MCF 10A (cell line): ENCODE results near the gene KRABD2.

ENCODE experiments used
- BruUV-seq: library from RNA; stranded (reverse); fragments of 400-500 nt; replicated peaks from 2 replicates; lab custom pipeline; 2021; lab: Mats Ljungman, UMichigan
- CTCF ChIA-PET: fragments of 300-600 bp; sonication (Branson Sonifier 250); formaldehyde crosslinking; extraction: SDS; loops from one replicate; lab custom pipeline; 2021; ENCODE audit warnings: antibody characterized with exemption, inconsistent platforms; lab: Yijun Ruan, JAX
- POLR2A ChIA-PET: fragments of 300-600, 350-650 bp; sonication (Branson Sonifier 250); formaldehyde crosslinking; extraction: SDS; loops from one replicate; lab custom pipeline; 2020; ENCODE audit warnings: antibody characterized with exemption, inconsistent platforms; lab: Yijun Ruan, JAX
- DNase-seq: peaks from one replicate; pipeline ENCODE4 v3.0.0-alpha.2; 2018; ENCODE audit not compliant: unreplicated experiment
- H3K27ac Mint-ChIP-seq: one replicate; pipeline ENCODE4 v1.8.0; 2022; ENCODE audit warnings: mild to moderate bottlenecking, low read depth, mixed read lengths; ENCODE audit not compliant: unreplicated experiment
- H3K27me3 Mint-ChIP-seq: one replicate; pipeline ENCODE4 v1.8.0; 2022; ENCODE audit warnings: mixed read lengths; ENCODE audit not compliant: insufficient read depth, unreplicated experiment
- H3K36me3 Mint-ChIP-seq: one replicate; pipeline ENCODE4 v1.8.0; 2022; ENCODE audit warnings: mild to moderate bottlenecking, moderate library complexity, mixed read lengths; ENCODE audit not compliant: insufficient read depth, unreplicated experiment
- H3K4me1 Mint-ChIP-seq: one replicate; pipeline ENCODE4 v1.8.0; 2022; ENCODE audit warnings: mixed read lengths; ENCODE audit not compliant: insufficient read depth, unreplicated experiment
- H3K4me3 Mint-ChIP-seq: one replicate; pipeline ENCODE4 v1.8.0; 2022; ENCODE audit warnings: mild to moderate bottlenecking, moderate library complexity, mixed read lengths; ENCODE audit not compliant: unreplicated experiment
- H3K9me3 Mint-ChIP-seq: one replicate; pipeline ENCODE4 v1.8.0; 2022; ENCODE audit warnings: mixed read lengths; ENCODE audit not compliant: unreplicated experiment
- intact Hi-C: fragments of 100-400 bp; cut with micrococcal nuclease; formaldehyde crosslinking; loops from 2 replicates; pipeline ENCODE4 v1.14.1; 2022
- TF ChIP-seq, protein P1 (sequence below): fragments of 200-600 bp; IDR thresholded peaks from one replicate; pipeline ENCODE4 v1.8.0; 2022; ENCODE audit warnings: antibody characterized with exemption, mild to moderate bottlenecking; ENCODE audit not compliant: unreplicated experiment

The KRABD2 gene

DNA sequence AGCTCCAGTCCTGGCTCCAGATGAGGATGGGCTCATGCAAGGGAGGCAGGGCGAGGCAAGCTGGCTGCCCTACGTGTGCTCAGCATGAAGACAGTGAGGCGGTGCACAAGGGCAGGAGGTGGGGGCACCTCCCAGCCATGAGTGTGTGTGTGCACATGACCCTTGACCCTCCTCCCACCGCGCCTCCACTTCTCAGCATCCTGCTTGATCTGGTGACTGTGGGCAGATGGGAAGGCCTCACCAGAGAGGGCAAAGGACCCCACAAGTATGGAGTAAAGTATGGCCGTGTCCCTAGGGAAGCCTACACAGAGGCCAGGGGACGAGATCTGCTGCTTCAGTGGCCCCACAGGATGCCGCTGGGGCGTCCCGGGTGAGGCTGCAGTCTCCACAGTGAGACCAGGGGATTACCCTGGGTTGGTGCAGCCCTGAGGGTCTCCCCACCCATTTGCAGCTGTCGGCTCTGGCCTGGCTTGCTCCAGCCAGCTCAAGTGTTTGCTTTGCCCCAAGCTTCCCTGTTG lies 29.1 kb upstream of the KRABD2 start:
- Mint-ChIP-seq H3K36me3 (no peaks in the 10 kb centered on the region), H3K4me1 (peaks cover 7% of the 10 kb centered on the region), H3K27ac (no peak overlapping the region), H3K4me3 (no peak overlapping the region), H3K27me3 (peaks cover 11% of the 10 kb centered on the region), H3K9me3 (peaks cover 7% of the 10 kb centered on the region)
- POLR2A ChIA-PET = interaction anchor here (0.6 kb wide), 1 partner anchor 22 kb away, joined by 4 read pairs; no protein-coding TSS in a partner anchor
- TF ChIP-seq, protein P1, sequence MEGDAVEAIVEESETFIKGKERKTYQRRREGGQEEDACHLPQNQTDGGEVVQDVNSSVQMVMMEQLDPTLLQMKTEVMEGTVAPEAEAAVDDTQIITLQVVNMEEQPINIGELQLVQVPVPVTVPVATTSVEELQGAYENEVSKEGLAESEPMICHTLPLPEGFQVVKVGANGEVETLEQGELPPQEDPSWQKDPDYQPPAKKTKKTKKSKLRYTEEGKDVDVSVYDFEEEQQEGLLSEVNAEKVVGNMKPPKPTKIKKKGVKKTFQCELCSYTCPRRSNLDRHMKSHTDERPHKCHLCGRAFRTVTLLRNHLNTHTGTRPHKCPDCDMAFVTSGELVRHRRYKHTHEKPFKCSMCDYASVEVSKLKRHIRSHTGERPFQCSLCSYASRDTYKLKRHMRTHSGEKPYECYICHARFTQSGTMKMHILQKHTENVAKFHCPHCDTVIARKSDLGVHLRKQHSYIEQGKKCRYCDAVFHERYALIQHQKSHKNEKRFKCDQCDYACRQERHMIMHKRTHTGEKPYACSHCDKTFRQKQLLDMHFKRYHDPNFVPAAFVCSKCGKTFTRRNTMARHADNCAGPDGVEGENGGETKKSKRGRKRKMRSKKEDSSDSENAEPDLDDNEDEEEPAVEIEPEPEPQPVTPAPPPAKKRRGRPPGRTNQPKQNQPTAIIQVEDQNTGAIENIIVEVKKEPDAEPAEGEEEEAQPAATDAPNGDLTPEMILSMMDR = no peak
- intact Hi-C loops = no loop called here
- CTCF ChIA-PET = interaction anchor here (0.5 to 2.2 kb wide), 2 partner anchors 22 to 154 kb away, joined by 4 to 5 read pairs; partner anchors contain the start of gene RPL26
- DNase-seq = no peak
- no TSS peak for BruUV-seq

DNA sequence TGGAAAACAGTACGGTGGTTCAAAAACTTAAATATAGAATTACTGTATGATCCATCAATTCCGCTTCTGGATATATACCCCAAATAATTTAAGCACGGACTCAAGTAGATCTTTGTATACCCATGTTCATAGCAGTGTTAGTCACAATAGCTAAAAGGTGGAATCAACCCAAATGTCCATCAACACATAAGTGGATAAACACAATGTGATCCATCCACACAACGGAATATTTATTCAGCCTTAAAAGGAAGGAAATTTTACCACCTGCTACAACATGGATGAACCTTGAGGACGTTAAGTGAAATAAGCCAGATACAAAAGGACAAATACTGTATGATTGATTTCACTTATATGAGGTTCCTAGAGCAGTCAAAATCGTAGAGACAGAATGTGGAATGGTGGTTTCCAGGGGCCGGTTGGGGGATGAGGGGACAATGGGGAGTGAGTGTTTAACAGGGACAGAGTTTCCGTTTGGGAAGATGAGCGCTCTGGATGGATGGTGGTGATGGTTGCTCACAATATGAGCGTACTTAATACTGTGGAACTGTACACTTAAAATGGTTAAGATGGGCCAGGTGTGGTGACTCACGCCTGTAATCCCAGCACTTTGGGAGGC lies 26.5 kb upstream of the KRABD2 start:
- POLR2A ChIA-PET = interaction anchor here (0.6 kb wide), 1 partner anchor 226 kb away, joined by 3 read pairs; no protein-coding TSS in a partner anchor
- DNase-seq = no peak
- H3K4me1 Mint-ChIP-seq = peaks cover under 1% of the 10 kb centered on the region
- H3K9me3 Mint-ChIP-seq = peaks cover 7% of the 10 kb centered on the region
- H3K36me3 Mint-ChIP-seq = no peaks in the 10 kb centered on the region
- no TSS peak for BruUV-seq
- H3K27ac Mint-ChIP-seq = no peak overlapping the region
- CTCF ChIA-PET = interaction anchor here (2.2 kb wide), 1 partner anchor 20 kb away, joined by 5 read pairs; the partner anchor contains the start of gene RPL26
- intact Hi-C loops = no loop called here
- peaks cover 13% of the 10 kb centered on the region for H3K27me3 Mint-ChIP-seq
- H3K4me3 Mint-ChIP-seq = no peak overlapping the region
- TF ChIP-seq, protein P1 = no peak

GRCh38 chr17:8401107-8401506 lies 24.6 kb upstream of the KRABD2 start:
- TF ChIP-seq, protein P1 = no peak
- peaks cover 22% of the 10 kb centered on the region for H3K27me3 Mint-ChIP-seq
- ChIA-PET CTCF (interaction anchor here (0.7 kb wide), 1 partner anchor 9 kb away, joined by 3 read pairs; no protein-coding TSS in a partner anchor), POLR2A (no interaction called here)
- no peaks in the 10 kb centered on the region for H3K4me1 Mint-ChIP-seq
- intact Hi-C loops = no loop called here
- no TSS peak for BruUV-seq
- DNase-seq = no peak
- no peak overlapping the region for H3K27ac Mint-ChIP-seq
- H3K9me3 Mint-ChIP-seq = peaks cover 7% of the 10 kb centered on the region
- H3K4me3 Mint-ChIP-seq = no peak overlapping the region
- no peaks in the 10 kb centered on the region for H3K36me3 Mint-ChIP-seq

DNA sequence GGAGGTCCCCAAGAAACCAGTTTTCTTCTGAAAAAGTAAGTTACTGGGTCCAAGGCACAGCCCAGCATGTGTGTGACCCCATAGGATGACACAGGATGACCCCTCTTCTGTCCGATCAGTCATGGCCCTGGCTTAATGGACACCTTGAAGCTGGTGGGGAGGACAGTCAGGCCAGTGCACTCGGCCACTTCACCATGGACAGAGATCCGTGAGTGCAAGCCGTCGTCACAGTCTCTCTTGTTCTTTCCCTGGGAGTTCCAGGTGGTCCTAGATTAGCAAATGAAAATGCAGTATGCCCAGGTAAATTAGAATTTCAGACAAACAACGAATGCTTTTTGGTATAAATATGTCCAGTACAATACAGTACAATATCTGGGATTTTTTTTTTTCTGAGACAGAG lies 22.5 kb upstream of the KRABD2 start:
- TF ChIP-seq, protein P1 = no peak
- Mint-ChIP-seq H3K27ac (no peak overlapping the region), H3K4me1 (peaks cover 2% of the 10 kb centered on the region), H3K27me3 (peaks cover 24% of the 10 kb centered on the region), H3K36me3 (no peaks in the 10 kb centered on the region), H3K4me3 (no peak overlapping the region), H3K9me3 (peaks cover 7% of the 10 kb centered on the region)
- no TSS peak for BruUV-seq
- CTCF ChIA-PET = no interaction called here
- intact Hi-C loops = no loop called here
- POLR2A ChIA-PET = no interaction called here
- DNase-seq = no peak
